Uterus (tissue), 2 donors: ENCODE measurements around the gene ARHGAP8.

Experiments
- POLR2A ChIP-seq, 2 donors: fragments of 450-650 bp; IDR thresholded peaks; one replicate each; pipeline ENCODE4 v1.6.1; 2016; ENCODE audit warnings: antibody characterized with exemption in 2 of 2, mild to moderate bottlenecking in 1 of 2, moderate library complexity in 1 of 2
- TF ChIP-seq, protein P1 (sequence below), 4 experiments: fragments of 200-600 bp in 2 of 4; fragments of 450-650 bp in 2 of 4; sonication (generic) in 2 of 4; IDR thresholded peaks; one replicate each; pipeline ENCODE4 v1.5.1; 2016 to 2019; ENCODE audit warnings: antibody characterized with exemption in 4 of 4, mild to moderate bottlenecking in 2 of 4, moderate library complexity in 1 of 4

DNA sequence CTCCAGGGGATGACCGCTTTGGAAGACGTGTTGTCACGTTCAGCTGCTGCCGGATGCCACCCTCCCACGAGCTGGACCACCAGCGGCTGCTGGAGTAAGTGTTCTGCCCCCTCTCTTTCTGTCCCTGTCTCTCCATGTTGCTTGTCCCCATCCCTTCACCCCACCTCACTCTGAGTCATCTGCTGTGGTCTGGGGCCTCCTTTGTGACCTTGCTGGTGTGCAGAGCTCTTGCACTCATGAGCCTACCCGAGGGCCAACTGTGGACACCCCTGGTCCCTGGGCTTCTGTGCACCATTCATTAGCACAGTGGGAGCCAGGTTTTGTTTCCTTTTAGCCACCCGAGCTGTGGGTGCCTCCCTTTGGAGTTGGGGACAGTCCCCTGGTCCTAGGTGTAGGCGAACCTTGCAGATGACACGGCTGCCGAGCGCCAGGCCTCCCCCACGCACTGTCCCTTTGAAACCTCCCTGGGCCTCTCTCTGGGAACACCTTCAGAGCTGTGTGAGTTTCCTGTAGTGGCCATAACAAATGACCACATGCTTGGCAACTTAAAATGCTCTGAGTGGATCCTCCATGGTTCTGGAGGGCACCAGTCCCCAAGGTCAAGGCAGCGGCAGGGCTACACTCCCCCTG, 49.8 kb downstream of the ARHGAP8 start:
- TF ChIP-seq, protein P1, sequence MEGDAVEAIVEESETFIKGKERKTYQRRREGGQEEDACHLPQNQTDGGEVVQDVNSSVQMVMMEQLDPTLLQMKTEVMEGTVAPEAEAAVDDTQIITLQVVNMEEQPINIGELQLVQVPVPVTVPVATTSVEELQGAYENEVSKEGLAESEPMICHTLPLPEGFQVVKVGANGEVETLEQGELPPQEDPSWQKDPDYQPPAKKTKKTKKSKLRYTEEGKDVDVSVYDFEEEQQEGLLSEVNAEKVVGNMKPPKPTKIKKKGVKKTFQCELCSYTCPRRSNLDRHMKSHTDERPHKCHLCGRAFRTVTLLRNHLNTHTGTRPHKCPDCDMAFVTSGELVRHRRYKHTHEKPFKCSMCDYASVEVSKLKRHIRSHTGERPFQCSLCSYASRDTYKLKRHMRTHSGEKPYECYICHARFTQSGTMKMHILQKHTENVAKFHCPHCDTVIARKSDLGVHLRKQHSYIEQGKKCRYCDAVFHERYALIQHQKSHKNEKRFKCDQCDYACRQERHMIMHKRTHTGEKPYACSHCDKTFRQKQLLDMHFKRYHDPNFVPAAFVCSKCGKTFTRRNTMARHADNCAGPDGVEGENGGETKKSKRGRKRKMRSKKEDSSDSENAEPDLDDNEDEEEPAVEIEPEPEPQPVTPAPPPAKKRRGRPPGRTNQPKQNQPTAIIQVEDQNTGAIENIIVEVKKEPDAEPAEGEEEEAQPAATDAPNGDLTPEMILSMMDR (IDR thresholded peaks at IDR 0.05) = no peak
- TF ChIP-seq POLR2A (IDR thresholded peaks at IDR 0.05) = no peak
